Stimulated activated CD4-positive, alpha-beta T cell treated with anti-CD3 and anti-CD28 coated beads, Interleukin-4, amount 100 ng/mL, for 1 hour (primary cell): Measurements from ENCODE around the gene SRC.
"Not testable (repeated sequence)": the region's sequence is repeated elsewhere in the genome, so short reads cannot be mapped to it uniquely, and the experiment has no call there.

Experiments
- DNase-seq: peaks from one replicate; pipeline ENCODE4 v3.0.0-alpha.2; 2020

Gene SRC

GRCh38 chr20:37337208-37337991 lies 8.5 kb upstream of the SRC start:
- no peak for DNase-seq

GRCh38 chr20:37338380-37338779 lies 7.6 kb upstream of the SRC start:
- DNase-seq: not testable (repeated sequence)

GRCh38 chr20:37339208-37339607 lies 6.7 kb upstream of the SRC start:
- DNase-seq: no peak

GRCh38 chr20:37339764-37340109 lies 6.2 kb upstream of the SRC start:
- not testable (repeated sequence) for DNase-seq

- DNase-seq: no peak
Observed at GRCh38 chr20:37340998-37341397, 4.9 kb upstream of the SRC start.

GRCh38 chr20:37341632-37342031 lies 4.3 kb upstream of the SRC start:
- DNase-seq: no peak

GRCh38 chr20:37342231-37343177 lies 3.4 kb upstream of the SRC start:
- DNase-seq: no peak

- no peak for DNase-seq
Observed at GRCh38 chr20:37343212-37343993, 2.5 kb upstream of the SRC start.

GRCh38 chr20:37343994-37344355 lies 2.0 kb upstream of the SRC start:
- DNase-seq: no peak

GRCh38 chr20:37344506-37345338 lies 1.2 kb upstream of the SRC start:
- no peak for DNase-seq

- DNase-seq: no peak
Observed at GRCh38 chr20:37346236-37346534, 245 bp downstream of the SRC start.

- no peak for DNase-seq
Observed at GRCh38 chr20:37346535-37347346, 801 bp downstream of the SRC start.

- no peak for DNase-seq
Observed at GRCh38 chr20:37347347-37347823, 1.4 kb downstream of the SRC start.

GRCh38 chr20:37347891-37348791 lies 2.2 kb downstream of the SRC start:
- no peak for DNase-seq

GRCh38 chr20:37348792-37349516 lies 3.0 kb downstream of the SRC start:
- no peak for DNase-seq

GRCh38 chr20:37349517-37350491 lies 3.9 kb downstream of the SRC start:
- DNase-seq: no peak

- no peak for DNase-seq
Observed at GRCh38 chr20:37350649-37351574, 5.0 kb downstream of the SRC start.
